NCI-H2081 treated with DMSO at 0.1 percent for 48 hours (cell line): ENCODE results near the gene SNTB2.
"Not testable (repeated sequence)": the region's sequence is repeated elsewhere in the genome, so short reads cannot be mapped to it uniquely, and the experiment has no call there.

Experiments
- DNase-seq: peaks from one replicate; lab custom pipeline; 2025; lab: John Stamatoyannopoulos, UW

The SNTB2 gene

DNA sequence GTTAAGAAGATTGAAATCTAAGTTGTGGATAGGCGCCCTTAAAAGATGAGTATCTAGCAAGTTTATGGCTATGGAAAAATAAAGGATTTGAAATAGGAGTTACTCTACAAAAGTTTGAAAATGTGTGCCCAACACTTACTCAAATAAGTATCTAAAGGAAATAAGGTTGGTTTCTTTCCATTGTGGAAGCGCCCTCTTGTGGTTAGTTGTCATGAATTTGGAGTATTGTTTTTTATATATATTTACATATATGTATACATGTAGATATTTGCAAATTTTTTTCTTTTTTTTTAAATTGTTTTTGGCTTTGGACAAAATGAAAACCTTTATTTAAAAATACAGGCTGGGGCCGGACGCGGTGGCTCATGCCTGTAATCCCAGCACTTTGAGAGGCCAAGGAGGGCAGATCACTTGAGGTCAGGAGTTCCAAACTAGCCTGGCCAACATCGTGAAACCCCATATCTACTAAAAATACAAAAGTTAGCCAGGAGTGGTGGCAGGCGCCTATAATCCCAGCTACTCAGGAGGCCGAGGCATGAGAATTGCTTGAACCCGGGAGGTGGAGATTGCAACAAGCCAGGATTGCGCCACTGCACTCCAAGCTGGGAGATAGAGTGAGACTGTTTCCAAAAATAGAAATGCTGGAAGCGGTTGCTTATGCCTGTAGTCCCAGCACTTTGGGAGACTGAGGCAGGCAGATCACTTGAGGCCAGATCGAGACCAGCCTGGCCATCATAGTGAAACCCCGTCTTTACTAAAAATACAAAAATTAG is 100.2 kb downstream of the SNTB2 start:
- DNase-seq: no peak

DNA sequence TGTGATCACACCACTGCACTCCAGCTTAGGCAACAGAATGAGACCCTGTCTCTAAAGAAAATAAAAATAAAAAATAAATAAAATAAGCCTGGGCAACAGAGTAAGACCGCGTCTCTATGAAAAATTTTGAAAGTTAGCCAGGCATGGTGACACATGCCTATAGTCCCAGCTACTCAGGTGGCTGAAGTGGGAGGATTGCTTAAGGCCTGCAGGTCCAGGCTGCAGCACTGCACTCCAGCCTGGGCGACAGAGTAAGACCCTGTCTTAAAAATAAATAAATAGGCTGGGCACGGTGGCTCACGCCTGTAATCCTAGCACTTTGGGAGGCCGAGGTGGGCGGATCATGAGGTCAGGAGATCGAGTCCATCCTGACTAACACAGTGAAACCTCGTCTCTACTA is 104.7 kb downstream of the SNTB2 start:
- not testable (repeated sequence) for DNase-seq

DNA sequence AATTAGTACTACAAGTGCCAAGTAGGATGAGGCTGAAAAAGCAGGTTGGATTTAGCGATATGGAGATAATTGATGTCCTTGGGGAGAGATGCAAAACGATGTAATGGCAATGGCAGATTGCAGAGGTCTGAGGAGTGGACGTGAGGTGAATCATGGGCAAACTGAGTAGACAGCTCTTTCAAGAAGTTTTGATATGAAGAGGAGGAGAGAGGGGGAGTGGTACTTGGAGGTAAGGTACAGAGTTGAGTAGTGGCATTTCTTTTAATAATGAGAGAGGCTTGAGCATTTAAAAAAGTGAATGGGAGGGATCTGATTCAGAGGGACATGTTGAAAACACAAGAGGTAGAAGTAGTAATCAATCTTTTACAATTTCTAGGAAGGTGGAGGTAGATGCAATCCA is 106.4 kb downstream of the SNTB2 start:
- DNase-seq: no peak

DNA sequence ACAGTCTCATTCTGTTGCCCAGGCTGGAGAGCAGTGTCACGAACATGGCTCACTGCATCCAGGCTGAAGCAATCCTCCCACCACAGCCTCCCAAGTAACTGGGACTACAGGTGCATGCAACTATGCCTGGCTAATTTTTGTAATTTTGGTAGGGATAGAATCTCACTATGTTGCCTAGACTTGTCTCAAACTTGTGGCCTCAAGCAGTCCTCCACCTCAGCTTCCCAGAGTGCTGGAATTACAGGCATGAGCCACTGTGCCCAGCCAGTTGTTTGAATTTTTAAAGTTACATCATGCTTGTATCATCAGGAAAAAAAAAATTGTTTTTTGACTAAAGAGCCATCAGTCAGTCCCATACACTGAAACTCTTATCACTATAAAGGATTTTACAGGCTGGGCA is 107.1 kb downstream of the SNTB2 start:
- no peak for DNase-seq

DNA sequence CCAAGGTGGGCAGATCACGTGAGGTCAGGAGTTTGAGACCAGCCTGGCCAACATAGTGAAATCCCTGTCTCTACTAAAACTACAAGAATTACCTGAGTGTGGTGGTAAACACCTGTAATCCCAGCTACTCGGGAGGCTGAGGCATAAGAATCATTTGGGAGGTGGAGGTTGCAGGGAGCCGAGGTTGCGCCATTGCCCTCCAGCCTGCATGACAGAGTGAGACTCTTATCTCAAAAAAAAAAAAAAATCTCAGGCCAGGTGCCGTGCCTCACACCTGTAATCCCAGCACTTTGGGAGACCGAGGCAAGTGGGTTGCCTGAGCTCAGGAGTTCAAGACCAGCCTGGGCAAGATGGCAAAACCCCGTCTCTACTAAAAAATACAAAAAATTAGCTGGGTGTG is 109.8 kb downstream of the SNTB2 start:
- not testable (repeated sequence) for DNase-seq

DNA sequence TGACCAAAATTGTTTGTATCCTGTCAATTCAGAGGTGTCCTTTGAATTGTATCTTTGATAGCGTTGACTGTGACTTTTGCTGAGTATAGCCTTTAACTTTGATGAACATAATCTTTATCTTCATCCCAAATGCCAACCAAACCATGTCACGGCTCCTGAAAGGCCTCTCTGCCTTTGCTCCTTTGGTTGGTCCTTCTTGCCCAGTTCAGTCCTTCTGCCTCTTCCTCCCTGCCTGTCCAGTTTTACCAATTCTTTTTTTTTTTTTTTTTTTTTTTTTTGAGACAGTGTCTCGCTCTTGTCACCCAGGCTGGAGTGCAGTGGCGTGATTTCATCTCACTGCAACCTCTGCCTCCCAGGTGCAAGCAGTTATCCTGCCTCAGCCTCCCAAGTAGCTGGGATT is 111.3 kb downstream of the SNTB2 start:
- DNase-seq: no peak

DNA sequence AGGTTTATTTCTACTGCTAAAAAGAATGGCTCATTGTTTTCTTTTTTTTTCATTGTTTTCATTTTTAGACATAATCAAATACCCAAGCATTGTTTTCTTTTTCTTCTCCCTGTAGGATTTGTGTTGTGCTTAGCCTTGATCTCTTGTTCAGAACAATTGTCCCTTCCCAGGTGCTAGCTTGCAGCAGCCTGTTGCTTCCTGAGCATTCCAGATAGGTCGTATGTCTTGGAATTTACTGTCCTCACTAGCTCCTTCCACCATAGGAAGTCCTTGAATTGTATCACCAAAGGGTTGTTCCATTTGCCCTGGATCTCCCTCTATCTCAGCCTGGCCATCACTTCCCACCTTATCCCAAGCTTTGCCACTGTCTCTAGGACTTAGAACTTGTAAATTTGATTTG is 114.2 kb downstream of the SNTB2 start:
- no peak for DNase-seq

DNA sequence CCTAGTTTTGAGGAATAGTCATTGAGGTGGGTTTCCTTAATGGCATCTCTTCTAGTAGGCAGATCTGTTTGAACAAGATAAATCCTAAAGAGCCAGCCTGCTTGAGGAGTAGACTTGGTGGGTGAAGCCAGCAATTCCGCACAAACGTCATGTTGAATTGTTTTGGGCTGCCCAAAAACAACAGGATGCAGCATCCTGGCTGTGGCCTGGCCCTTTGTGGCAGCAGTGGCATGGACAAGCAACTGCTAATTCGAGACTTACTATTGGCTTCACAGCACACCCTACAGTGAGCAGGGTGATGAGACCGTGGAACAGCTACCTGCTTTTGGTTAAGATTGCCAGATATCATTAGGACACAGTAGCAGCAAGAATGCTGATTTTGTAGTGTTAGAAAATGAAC is 114.9 kb downstream of the SNTB2 start:
- no peak for DNase-seq

DNA sequence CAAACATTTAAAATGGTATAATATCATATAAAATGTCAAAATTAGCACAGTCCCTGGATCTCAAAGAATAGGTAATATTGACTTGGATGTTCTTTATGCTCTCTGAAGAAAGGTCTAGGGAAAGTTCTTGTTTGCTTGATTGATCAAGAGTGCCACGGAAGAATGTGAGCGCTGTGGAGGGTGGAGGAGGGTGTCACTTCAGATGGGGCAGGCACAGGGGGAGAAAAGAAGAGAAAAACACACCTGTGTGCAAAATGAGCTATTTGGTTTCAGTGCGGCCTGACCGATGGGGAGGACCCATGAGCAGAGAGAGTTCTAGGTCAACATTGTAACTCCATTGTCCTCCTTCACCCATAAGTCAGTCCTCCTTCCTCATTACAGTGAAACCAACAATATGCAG is 115.3 kb downstream of the SNTB2 start:
- no peak for DNase-seq

DNA sequence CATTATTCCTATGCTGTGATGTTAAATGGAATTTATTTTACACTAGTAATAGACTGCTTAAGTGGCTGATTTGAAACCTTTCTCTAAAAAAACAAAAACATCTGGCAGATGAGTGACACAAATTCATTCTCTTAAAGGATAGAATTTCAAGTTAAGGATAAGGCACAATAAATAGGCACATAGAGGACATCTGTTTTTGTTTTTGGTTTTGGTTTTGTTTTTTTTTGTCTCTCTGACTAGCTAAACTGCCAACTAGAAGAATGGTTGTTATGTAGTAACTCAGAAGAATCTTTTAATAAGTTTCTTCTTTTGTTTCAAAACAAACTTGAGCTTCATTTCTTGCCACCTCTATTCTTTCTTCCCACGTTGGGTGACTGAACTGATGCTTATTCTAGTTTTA is 119.1 kb downstream of the SNTB2 start:
- DNase-seq: no peak

DNA sequence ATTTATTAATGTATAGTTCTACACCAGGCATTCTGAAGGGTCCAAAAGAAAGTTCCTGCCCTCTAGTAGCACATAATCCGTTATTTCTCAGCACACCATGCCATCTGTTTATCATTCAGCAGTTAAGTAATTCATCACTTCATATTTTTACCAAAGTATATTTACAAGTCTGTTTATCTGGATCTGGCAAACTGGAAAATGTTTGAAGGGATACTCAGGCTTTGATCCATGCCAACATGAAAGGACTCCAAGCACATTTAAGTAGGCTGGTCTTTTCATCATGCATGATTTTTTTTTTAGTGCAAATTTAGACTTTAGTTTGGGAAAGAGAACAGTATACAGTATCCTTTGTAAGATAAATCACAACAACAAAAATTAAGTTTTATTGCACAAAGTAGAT is 120.1 kb downstream of the SNTB2 start:
- no peak for DNase-seq

DNA sequence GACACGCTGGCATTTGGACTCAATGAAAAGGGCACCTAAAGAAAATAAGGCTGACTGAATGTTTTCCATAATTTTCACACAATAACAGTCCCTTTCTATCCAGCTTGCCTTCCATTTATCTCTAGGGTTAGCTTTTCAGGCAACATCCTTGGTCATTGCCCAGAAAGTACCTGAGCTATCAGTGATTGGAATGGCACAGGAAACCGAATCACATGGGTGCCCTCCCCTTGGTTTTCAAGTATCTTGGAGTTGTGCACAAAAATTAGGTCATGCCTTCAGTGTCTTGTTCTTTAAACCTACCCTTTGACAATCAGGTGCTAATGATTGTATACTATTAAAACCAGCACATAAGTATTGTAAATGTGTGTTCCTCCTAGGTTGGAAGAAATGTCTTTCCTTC is 120.9 kb downstream of the SNTB2 start:
- DNase-seq: no peak

DNA sequence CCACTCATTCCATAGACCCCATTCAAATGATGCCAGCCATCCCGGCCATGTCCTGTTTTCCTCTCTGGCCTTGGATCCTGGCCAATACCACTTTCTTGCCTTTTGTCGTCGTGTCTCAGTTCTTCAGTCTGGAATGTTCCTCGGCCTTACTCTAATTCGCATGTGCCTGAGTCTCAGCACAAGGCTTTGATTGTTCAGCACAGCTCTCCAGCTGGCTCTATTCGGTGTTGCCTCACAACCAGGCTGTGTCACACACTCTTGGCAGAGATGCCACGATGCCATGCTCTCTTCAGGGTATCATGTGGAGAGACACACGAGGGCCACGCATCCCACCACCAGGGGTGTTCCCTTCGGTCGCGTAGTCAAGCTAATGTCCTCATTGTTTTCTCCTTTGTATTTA is 122.4 kb downstream of the SNTB2 start:
- no peak for DNase-seq

DNA sequence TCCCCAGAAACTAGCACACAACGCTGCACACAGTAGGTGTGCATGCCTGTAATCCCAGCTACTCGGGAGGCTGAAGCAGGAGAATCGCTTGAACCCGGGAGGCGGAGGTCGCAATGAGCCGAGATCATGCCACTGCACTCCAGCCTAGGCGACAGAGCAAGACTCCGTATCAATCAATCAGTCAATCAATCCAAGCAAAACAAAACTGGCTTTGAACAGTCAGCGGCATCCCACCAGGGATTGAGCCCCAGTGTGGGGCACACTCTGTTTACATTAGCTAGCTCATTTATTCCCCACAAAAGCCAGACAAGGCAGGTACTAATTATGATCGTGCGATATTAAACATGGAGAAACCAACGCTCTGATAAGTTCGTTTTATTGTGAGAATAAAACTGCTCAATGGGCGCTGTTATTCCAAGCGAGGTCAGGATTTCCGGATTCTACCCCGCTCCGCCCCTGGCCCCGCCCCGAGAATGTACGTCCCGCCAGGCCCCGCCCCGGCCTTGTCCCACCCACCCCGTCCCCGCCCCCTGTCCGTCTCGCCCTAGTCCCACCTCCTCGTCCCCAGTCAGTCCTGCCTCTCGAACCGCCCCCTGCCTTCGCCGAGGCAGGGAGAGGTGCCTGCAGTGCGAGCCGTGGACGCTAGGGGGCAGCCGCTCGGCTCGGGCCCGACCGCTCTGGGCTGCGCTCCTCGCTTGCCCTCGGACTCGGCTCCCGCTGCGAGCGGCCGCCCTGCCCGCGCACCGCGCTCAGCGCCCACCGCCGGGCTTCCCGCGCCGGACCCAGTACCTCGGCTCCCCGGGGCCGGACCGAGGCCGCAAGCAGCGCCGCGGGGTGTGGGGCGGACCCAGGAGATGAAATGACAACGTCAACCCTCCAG is 123.9 kb downstream of the SNTB2 start, which contains the start of gene VPS4A:
TSS of gene VPS4A (plus strand) at position 698 of the 880 bp plus-strand sequence. CDS start at position 860, 162 bp downstream.
- DNase-seq: peak; percentile 32

DNA sequence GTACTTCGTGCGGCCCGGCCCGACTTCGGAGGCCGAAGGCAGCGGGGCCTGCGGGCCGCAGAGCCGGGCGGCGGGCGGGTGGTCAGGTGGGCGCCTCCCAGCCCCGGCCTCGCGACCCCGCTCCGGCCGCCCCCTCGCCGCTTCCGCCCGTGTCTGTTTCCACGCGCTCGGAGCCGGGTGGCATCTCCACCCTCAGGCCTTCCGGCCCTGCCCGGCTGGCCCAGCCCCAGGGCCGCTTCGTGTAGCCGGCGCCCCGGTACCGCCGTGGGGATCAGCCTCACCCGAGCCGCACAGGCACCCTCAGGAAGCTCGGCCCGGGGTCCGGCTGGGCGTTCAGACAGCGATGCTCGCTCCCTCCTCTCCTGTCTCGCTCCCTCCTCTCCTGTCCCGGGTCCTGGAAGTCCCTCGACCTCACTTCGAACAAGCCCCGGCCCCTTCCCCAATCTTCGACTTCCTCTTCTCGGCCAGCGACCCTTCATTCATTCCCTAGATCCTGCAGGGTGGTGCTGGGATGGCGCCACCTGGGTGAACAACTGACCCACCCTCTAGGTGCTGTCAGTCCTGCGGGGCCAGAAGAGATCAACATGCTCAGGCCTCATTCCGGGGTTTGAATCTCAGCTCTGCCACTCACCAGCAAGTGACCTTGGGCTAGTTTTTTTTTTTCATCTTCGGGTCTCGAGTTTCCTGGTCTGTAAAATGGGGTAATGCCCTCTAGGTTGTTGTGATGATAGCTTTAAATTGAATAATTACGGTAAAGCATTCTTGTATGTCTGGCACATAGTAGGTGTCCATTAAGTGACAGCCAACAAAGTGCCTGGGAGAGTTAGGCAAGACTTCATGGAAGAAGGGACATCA is 124.8 kb downstream of the SNTB2 start:
- no peak for DNase-seq

DNA sequence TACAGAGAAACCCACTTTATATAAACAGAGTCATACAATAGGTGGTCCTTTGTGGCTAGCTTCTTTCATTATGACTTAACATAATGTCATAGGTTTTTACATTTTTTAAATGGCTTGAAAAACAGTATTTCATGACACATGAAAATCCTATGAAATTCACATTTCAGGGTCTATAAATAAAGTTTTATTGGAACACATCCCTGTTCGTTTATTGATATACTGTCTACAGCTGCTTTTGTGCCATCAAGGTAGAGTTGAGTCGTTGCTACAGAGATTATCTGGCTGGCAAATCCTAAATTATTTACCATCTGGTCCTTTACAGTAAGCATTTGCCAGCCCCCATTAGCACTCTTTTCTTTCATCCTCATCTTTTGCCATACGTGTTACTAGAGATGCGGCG is 126.5 kb downstream of the SNTB2 start:
- no peak for DNase-seq

DNA sequence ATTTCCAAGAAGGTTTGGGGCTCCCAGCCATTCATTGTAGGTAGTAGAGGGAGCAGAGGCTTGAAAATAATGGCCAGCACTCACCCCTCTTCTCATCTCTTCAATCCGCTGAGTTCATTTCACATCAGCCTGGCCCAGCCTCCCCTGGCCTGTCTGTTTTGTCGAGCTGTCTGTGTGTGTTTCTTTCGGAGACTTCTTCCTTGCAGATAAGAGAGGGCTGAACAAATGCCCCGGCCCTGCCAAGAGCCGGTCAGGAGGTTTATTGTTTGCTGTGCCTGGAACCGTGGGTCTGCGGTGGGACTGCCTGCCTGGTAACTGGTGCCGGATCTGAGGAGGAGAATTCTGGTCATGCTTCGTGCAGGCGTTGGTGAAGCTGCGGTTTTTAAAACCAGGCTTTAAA is 127.6 kb downstream of the SNTB2 start:
- no peak for DNase-seq

DNA sequence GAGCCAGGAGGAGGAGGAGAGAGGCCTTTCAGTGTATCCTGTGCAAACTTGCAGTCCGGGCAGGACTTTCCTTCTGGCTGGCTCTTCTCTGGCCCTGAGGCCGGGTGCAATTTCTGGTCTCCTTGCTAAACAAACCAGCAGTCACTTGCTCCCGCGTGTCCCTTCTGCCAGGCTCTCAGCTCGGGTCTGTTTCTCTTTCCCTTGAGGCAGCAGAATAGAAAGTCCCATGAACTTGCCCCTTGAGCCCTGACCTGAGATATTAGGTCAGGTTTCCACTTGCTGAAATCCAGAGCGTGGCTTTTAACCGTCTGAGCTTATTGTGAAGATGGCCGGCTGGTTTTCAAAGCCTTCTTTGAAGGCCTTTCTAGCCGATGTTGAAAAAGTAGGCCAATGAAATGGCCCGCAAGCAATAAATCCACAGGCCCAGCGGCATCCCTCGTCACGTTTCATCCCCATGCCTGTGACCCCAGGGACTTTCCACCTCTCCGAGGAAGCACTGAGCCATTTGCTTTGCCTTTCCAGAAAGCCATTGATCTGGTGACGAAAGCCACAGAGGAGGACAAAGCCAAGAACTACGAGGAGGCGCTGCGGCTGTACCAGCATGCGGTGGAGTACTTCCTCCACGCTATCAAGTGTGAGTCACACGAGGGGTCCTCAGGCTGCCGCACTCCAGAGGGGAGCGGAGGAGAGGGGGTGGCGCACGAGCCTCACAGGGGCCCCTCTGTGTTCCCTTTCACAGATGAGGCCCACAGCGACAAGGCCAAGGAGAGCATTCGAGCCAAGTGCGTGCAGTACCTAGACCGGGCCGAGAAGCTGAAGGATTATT is 128.7 kb downstream of the SNTB2 start:
- DNase-seq: no peak

DNA sequence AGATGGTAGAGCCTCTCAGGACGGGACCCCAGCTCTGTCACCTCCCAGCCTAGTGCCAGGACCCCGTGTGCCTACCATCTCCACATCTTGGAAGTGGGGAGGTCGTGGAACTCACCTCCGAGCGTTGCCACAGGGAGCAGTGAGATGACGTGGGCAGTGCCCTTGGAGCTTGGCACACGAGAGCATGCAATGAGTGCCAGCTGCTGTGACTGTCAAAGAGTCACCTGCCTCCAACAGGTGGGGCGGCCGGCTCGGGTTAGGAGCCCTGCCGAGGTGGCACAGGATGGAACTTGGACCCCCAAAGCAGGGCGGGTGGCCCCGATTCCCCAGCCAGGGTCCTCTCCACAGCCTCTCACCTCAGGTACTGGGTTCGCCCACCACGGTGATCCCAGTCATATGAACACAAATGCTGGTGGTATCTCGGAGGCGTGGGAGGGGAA is 129.7 kb downstream of the SNTB2 start:
- DNase-seq: no peak

DNA sequence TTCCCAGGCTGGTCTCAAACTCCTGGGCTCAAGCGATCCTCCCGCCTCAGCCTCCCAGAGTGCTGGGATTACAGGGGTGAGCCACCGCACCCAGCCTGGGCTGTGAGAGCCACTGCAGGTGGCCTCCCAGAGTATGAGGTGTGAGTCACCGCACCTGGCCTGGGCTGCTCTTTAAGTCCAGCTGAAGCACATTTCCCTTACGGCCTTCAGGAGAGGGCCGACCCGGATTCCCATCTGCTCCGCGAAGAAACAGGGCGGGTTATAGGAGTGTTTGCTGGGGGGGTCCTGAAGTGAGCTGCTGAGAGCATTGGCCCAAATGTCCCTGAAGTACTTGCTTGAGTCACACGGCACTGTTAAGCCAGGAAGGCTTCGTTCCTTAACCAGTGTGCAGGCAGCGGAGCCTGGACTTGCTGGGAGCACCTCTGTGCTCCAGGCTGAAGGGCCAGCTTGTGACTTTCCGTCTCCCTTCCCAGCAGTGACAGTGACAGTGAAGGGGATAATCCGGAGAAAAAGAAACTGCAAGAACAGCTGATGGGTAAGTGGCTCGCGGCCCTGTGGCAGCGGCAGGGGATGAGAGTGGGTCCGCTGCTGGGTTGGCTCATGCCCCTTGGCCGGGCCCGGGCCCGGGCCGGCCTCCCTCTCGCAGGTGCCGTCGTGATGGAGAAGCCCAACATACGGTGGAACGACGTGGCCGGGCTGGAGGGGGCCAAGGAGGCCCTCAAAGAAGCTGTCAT is 131.4 kb downstream of the SNTB2 start:
- DNase-seq: no peak

DNA sequence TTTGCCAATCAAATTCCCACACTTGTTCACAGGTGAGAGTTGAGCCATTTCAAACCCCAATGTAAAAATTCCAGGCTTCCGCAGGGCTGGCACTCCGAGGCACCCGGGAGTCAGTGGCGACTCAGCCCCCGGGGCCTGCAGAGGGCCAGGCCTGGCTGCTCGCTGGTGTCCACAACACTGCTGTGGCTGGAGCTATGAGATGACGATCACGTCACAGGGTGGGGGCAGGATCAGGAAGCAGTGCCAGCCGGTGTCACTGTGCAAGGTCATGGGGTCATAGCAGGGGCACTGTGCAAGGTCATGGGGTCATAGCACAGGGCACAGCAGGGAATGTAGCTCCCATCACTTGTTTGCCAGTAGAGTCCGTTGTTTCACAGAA is 131.9 kb downstream of the SNTB2 start:
- DNase-seq: no peak
